ENCODE measurements around the gene HSPBAP1. TPM values are rescaled to one million over a fixed set of nuclear protein-coding genes. Genes with fewer than 3 reads are reported as not detected.

The HSPBAP1 gene
- polyA plus RNA-seq, 1 donor (not counting 4 experiments of a cell fraction or from before 2014, with no cell fraction given) = 9.5 TPM

- H2AFZ ChIP-seq (ENCODE audit: control insufficient read depth, low read length) = no peak overlapping the region
Observed at GRCh38 chr3:122692674-122693073, 101.0 kb downstream of the HSPBAP1 start.

GRCh38 chr3:122691195-122691594, 102.4 kb downstream of the HSPBAP1 start:
- no peaks in the 10 kb centered on the region for H3K79me2 ChIP-seq (ENCODE audit: control insufficient read depth, insufficient read depth, low read length)
- no peak overlapping the region for H3K4me2 ChIP-seq (ENCODE audit: control insufficient read depth, extremely low read depth, insufficient read depth, low read depth, low read length)
- no peak for DNase-seq (ENCODE audit: low read depth, low spot score)
- H3K9me3 ChIP-seq (ENCODE audit: control insufficient read depth, low read depth, low read length) = no peaks in the 10 kb centered on the region
- no peak overlapping the region for H3K4me3 ChIP-seq (ENCODE audit: control insufficient read depth in 2 of 3, extremely low read depth in 1 of 3, insufficient read depth in 2 of 3, low read depth in 1 of 3, low read length in 3 of 3)
- no peaks in the 10 kb centered on the region for H3K4me1 ChIP-seq (ENCODE audit: control insufficient read depth, extremely low read depth, insufficient read depth, low read length)
- no peaks in the 10 kb centered on the region for H4K20me1 ChIP-seq (ENCODE audit: control insufficient read depth, extremely low read depth, insufficient read depth, low read length)
- TF ChIP-seq EZH2 (IDR thresholded peaks at IDR 0.05; ENCODE audit: low read length) (no peak), CTCF (optimal IDR thresholded peaks at IDR 0.05 in 1 of 3, IDR thresholded peaks at IDR 0.05 in 1 of 3, conservative IDR thresholded peaks at IDR 0.05 in 1 of 3; ENCODE audit: extremely low read depth in 1 of 3, insufficient read depth in 2 of 3, low read length in 3 of 3) (no peak)
- peaks cover 1 to 3% of the 10 kb centered on the region in 2 experiments for H3K36me3 ChIP-seq (ENCODE audit: control insufficient read depth in 2 of 2, extremely low read depth in 1 of 2, insufficient read depth in 2 of 2, low read length in 2 of 2)
- H3K27me3 ChIP-seq (ENCODE audit: control insufficient read depth, extremely low read depth, insufficient read depth, low read length) = no peaks in the 10 kb centered on the region
- H3K27ac ChIP-seq (ENCODE audit: control insufficient read depth, insufficient read depth, low read length) = no peak overlapping the region
- dilution Hi-C loops (cut with MboI; ENCODE audit: extremely low pct_ligation_motif_present, low sequenced_read_pairs) = no loop called here
- H3K9me1 ChIP-seq (ENCODE audit: control insufficient read depth, extremely low read depth, insufficient read depth, low read length) = no peaks in the 10 kb centered on the region
- H3K9ac ChIP-seq (ENCODE audit: control insufficient read depth, extremely low read depth, insufficient read depth, low read length) = no peak overlapping the region
- H2AFZ ChIP-seq (ENCODE audit: control insufficient read depth, low read length) = no peak overlapping the region
- no peak for FAIRE-seq

More at GRCh38 chr3:122692674-122693073, 101.0 kb downstream of the HSPBAP1 start:
- no peaks in the 10 kb centered on the region for H3K9me1 ChIP-seq (ENCODE audit: control insufficient read depth, extremely low read depth, insufficient read depth, low read length)
- no peak overlapping the region for H3K9ac ChIP-seq (ENCODE audit: control insufficient read depth, extremely low read depth, insufficient read depth, low read length)
- no peaks in the 10 kb centered on the region for H3K27me3 ChIP-seq (ENCODE audit: control insufficient read depth, extremely low read depth, insufficient read depth, low read length)
- no peak for FAIRE-seq
- H3K79me2 ChIP-seq (ENCODE audit: control insufficient read depth, insufficient read depth, low read length) = no peaks in the 10 kb centered on the region
- TF ChIP-seq CTCF (optimal IDR thresholded peaks at IDR 0.05 in 1 of 3, IDR thresholded peaks at IDR 0.05 in 1 of 3, conservative IDR thresholded peaks at IDR 0.05 in 1 of 3; ENCODE audit: extremely low read depth in 1 of 3, insufficient read depth in 2 of 3, low read length in 3 of 3) = no peak
- no peak for TF ChIP-seq EZH2 (IDR thresholded peaks at IDR 0.05; ENCODE audit: low read length)
- peaks cover 1 to 3% of the 10 kb centered on the region in 2 experiments for H3K36me3 ChIP-seq (ENCODE audit: control insufficient read depth in 2 of 2, extremely low read depth in 1 of 2, insufficient read depth in 2 of 2, low read length in 2 of 2)
- DNase-seq (ENCODE audit: low read depth, low spot score) = no peak
- H3K9me3 ChIP-seq (ENCODE audit: control insufficient read depth, low read depth, low read length) = no peaks in the 10 kb centered on the region
- dilution Hi-C loops (cut with MboI; ENCODE audit: extremely low pct_ligation_motif_present, low sequenced_read_pairs) = no loop called here
- no peak overlapping the region for H3K27ac ChIP-seq (ENCODE audit: control insufficient read depth, insufficient read depth, low read length)
- H4K20me1 ChIP-seq (ENCODE audit: control insufficient read depth, extremely low read depth, insufficient read depth, low read length) = no peaks in the 10 kb centered on the region
- H3K4me2 ChIP-seq (ENCODE audit: control insufficient read depth, extremely low read depth, insufficient read depth, low read depth, low read length) = no peak overlapping the region
- H3K4me3 ChIP-seq (ENCODE audit: control insufficient read depth in 2 of 3, extremely low read depth in 1 of 3, insufficient read depth in 2 of 3, low read depth in 1 of 3, low read length in 3 of 3) = no peak overlapping the region
- H3K4me1 ChIP-seq (ENCODE audit: control insufficient read depth, extremely low read depth, insufficient read depth, low read length) = no peaks in the 10 kb centered on the region
